Measurements from ENCODE around the gene ARHGEF1.
A peak's percentile ranks its signal among the peaks of the same experiment; 100 is the strongest.

The ARHGEF1 gene

DNA sequence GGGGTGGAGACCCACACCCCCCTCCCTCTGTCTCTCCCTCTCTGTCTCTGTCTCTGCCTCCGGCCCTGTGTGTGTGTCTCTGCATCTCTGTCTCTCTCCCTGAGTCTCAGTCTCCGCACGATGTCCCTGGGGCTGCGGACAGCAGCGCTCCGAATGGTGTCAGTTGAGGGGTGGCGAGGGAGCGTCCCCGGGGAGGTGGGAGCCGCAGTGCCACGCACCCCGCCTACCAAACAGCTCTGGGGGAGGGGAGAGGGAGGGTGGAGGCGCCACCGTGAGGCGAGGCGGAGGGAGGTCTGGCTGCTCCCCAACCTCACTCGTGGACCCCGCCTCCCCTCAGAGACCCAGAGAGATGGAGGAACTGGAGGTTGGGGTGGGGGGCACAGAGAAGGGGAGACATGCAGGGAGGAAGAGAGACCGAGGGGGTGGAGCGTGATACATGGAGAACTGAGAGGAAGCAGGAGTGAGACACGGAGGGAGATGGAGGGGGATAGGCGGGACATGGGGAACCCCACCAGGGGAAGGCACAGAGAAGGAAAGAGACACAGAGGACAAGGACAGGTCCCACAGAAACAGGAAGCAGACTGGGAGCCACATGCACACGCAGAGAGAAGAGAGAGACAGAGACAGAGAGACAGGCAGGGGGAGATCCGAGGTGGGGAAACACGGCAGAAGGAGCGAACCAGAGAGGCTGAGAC, 38.0 kb downstream of the ARHGEF1 start:
- no peak for DNase-seq

- DNase-seq, result no peak
Measured at GRCh38 chr19:41921577-41922576, 38.9 kb downstream of the ARHGEF1 start.

DNA sequence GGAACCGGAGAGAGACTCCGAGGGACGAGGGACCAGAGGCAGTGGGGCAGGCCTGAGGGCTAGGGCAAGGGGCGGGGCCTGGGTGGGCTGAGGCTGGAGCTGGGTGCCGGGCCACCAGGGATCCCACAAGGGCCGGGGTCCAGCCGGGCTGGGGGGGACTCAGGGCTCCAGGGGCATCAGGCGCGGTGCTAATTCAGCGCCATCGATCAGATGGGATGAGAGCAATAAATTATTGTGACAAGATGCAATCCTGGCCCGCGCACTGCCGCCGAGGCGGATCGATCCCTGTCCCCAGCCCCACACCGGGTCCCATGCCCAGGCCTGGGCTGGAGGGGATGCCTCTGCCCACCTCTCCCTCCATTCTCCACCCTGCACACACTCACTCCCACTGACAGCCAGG, 39.6 kb downstream of the ARHGEF1 start:
- DNase-seq, result no peak

DNA sequence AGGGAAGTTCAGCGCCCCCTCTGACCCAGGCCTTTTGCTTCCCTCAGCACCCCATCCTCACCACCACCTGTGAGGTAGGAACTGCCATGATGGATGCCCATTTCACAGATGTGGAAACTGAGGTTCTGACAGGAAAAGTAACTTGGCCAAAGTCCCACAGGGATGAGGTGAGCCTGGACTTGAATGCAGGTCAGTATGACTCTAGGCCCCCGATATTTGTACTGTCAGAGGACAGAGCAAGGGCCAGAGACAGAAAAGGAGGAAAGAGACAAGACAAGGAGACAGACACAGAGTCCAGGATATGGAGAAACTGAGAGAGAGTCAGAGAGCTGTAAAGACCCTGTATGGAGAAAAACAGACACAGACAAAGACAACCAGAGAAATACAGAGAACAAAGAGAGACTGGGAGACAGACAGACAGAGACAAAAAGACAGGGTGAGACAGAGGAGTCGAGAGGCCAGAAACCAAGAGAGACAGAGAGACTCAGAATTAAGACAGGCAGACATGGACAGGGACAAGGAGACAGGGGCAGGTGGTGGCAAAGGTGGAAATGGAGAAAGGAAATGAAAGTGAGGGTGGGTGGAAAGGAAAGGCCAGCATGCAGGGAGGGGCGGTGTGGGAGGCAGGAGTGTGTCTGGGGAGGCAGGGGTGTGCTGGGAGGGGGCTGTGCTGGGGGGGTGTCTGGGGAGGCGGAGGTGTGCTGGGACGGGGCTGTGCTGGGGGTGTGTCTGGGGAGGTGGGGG, 40.2 kb downstream of the ARHGEF1 start:
- DNase-seq, result no peak

DNA sequence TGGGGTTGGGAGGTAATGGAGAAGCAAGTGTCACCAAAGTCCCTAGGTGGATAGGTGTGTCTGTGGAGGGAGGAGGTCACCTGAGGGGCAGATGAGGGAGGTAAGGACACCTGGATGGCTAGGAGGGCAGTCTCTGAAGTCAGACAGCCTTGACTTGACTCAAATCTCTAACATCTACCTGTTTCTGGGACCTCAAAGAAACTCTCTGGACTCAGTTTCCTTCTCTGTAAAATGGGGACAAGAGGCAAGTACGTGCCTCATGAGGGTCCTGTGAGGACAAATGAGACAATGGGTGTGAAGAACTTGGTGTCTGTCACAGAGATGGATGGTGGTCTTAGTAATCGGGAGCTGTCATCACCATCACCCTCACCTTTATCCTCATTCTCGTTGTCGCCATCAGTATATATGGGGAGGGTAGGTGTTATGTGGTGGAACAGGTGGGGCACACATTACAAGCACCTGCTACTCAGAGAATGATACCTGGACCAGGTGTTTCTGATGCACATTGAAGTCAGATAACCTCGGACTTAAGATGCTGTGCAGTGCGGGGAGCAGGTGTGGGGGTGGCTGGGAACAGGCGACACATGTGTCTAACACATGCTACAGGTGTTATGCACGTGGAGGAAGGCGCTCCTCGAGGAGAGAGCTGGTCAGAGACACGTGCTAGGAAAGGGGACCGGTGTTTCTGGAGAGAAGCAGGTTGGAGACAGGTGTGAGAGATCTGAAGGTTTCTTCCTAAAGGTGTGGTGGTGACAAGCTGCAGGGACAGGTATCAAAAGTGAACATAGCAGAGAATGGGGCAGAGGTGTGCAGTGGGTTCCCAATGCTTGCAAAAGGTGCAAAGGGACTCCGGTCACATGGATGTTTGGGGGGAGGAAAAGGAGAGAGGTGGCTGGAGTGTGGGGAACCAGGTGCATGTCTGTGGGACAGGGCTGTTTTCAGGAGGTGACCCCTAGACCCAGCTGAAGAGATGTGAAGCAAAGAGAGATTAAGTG, 41.5 kb downstream of the ARHGEF1 start:
- no peak for DNase-seq

GRCh38 chr19:41925208-41926003, 42.4 kb downstream of the ARHGEF1 start:
- no peak for DNase-seq

DNA sequence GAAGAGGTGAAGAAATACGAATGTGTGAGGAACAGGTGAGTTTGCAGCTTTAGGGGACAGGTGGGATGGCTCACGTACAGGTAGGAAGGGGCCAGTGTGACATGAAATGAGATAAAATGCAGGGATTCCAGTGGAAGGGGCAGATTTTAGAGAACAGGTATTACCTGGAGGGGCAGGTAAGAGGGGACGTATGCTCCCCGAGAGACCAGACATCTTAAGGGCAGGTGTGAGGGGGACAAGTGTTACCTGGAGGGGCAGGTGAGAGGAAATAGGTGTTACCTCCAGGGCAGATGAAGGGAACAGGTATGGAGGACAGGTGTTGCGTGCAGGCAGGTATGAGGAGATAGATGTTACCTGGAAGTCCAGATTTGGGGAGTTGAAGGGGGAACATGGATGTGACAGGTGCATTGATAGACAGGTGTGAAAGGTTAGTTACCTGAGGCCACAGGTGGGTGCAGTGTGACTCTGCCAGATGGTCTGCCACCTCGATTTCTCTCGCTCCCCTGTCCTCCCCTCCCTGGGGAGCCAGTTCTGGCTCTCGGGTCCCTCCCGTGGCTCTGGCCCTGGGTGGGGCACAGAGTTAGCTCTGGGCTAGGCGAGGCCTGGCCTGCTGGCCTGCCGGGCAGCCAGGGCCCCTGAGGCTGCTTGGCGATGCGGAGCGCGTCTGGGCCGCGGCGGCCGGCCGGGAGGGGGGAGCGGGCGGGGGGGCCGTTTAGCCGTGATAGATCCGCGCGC, 43.2 kb downstream of the ARHGEF1 start:
- DNase-seq, result no peak

GRCh38 chr19:41926763-41927496, 43.9 kb downstream of the ARHGEF1 start:
- DNase-seq, result no peak

GRCh38 chr19:41927497-41928192, 44.7 kb downstream of the ARHGEF1 start:
- DNase-seq, result no peak

- no peak for DNase-seq
Measured at GRCh38 chr19:41928221-41928683, 45.3 kb downstream of the ARHGEF1 start, which contains the start of gene ERFL. Gene ERFL (minus strand): TSS chr19:41928449. CDS start chr19:41912919, 15,530 bp downstream.

DNA sequence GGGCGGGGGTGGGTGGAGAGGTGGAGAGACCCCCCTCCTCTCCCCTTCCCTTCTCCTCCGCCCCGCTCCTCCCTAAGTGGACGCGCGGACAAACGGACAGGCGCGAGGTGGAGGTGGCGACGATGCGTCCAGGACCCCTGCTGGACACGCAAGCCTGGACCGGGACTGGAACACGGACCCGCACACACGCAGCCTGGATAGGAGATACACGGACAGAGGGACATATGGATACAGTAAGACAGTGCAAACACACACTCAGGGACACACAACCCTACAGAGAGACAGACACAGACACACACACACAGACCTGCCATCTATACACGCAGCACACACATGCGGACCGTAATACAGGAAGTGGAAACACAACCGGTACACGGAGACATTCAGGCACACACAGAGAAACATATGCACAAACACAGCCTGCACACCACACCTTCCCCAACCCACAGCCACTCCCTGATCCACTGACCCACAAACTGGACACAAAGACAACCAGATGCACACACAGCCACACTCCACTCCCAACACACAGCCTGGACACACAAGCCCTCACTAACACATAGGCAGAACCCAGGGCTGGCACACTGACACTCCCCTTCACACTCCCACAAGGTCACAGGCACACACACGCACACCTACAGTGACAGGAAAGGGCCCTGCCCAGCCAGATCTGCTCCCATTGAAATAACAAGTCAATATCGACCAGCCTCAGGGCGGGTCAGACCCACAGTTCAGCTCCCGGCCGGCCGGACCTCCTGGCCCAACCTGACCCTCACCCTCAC, 46.0 kb downstream of the ARHGEF1 start:
- DNase-seq, result no peak

GRCh38 chr19:41929536-41930071, 46.6 kb downstream of the ARHGEF1 start:
- DNase-seq, result no peak

- no peak for DNase-seq
Measured at GRCh38 chr19:41930322-41930722, 47.3 kb downstream of the ARHGEF1 start.

DNA sequence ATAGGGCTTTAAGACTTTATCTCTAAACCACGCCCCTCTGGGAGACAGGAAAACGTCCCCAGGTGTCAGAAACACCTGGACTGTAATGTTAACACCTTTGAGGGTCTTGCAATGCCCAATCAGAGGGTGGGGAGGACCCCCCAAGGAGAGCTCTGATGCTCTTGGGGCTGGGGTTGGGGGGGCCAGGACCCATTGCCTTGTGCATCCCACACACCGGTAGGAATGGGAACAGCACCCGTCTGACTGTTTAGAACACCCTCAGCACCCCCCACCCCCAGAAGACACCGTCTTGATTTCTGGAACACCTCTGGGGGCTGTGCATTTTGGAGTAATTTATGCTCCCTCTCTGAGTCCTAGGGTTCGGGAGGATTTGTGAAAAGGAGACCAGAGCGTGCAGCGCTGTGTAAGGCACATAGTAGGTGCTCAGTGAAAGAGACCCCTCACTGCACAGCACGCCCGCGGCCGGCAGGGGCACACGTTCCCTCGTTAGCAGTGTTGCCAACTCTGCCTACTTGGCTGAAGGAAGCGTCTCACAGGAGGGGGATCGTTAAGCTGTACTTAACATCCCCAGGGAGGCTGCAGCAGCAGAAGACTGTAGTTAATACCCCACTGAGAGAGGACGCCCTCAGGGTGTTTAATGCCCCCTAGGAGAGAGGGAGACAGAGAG, 48.1 kb downstream of the ARHGEF1 start:
- DNase-seq, result peak; percentile 76

- DNase-seq, result no peak
Measured at GRCh38 chr19:41932259-41932719, 49.3 kb downstream of the ARHGEF1 start.

- no peak for DNase-seq
Measured at GRCh38 chr19:41932720-41933332, 49.8 kb downstream of the ARHGEF1 start.

Data from COR-L47 (cell line).